Thyroid gland (tissue), 4 donors: ENCODE data around the gene IFNG. TPM values are rescaled to one million over a fixed set of nuclear protein-coding genes. Genes with fewer than 3 reads are reported as not detected.

ENCODE experiments used
- DNase-seq, 2 donors: peaks; one replicate each; pipeline ENCODE4 v3.0.0-alpha.2; 2019
- H3K27ac ChIP-seq, 3 donors: fragments of 200-600 bp; sonication (generic); 1 replicate in 2 of 3; 2 replicates in 1 of 3; pipeline ENCODE4 v1.5.1; 2016 to 2019; ENCODE audit warnings: mild to moderate bottlenecking in 1 of 3, moderate library complexity in 1 of 3
- H3K27me3 ChIP-seq: fragments of 200-600 bp; sonication (generic); one replicate; pipeline ENCODE4 v1.5.1; 2019
- H3K36me3 ChIP-seq, 2 donors: fragments of 200-600 bp; sonication (generic); one replicate each; pipeline ENCODE4 v1.5.1; 2016 to 2019
- H3K4me1 ChIP-seq, 2 donors: fragments of 200-600 bp; sonication (generic); one replicate each; pipeline ENCODE4 v1.5.1; 2017 to 2019
- H3K4me3 ChIP-seq, 3 donors: fragments of 200-600 bp; sonication (generic); replicated peaks in 1 of 3; 1 replicate in 2 of 3; 2 replicates in 1 of 3; pipeline ENCODE4 v1.5.1; 2016; ENCODE audit warnings: mild to moderate bottlenecking in 1 of 3
- H3K9me3 ChIP-seq: fragments of 200-600 bp; sonication (generic); one replicate; pipeline ENCODE4 v1.5.1; 2017
- CTCF ChIP-seq, 6 experiments: fragments of 200-600 bp in 3 of 6; fragments of 450-650 bp in 3 of 6; sonication (generic) in 3 of 6; IDR thresholded peaks; one replicate each; pipeline ENCODE4 v1.5.1; 2016 to 2019; ENCODE audit warnings: antibody characterized with exemption in 6 of 6, mild to moderate bottlenecking in 2 of 6, inconsistent platforms in 1 of 6, moderate library complexity in 1 of 6
- POLR2A ChIP-seq, 2 donors: fragments of 450-650 bp; IDR thresholded peaks; one replicate each; pipeline ENCODE4 v1.6.1; 2017; ENCODE audit warnings: antibody characterized with exemption in 2 of 2, mild to moderate bottlenecking in 2 of 2, moderate library complexity in 1 of 2
- WGBS, 2 donors: methylation state at CpG; one replicate each; pipeline ENCODE4 v1.1.5; 2017; 5-methylcytosine and 5-hydroxymethylcytosine counted together
- intact Hi-C: fragments of 100-400 bp; cut with DNase I; formaldehyde crosslinking; loops from one replicate; pipeline ENCODE4 v1.15.1; 2023
- total RNA-seq, 4 donors: library from RNA; depleted of rRNA; stranded (reverse); fragments of >200 nt; gene quantifications; one replicate each; pipeline ENCODE4 v1.2.3, GENCODE V29; 2016

The IFNG gene
- total RNA-seq, 4 donors from 2014 or later = not detected

GRCh38 chr12:68119724-68120211 lies 39.8 kb downstream of the IFNG start:
- TF ChIP-seq POLR2A (IDR thresholded peaks at IDR 0.05) (no peak), CTCF (IDR thresholded peaks at IDR 0.05) (no peak)
- no peak overlapping the region for H3K4me3 ChIP-seq
- no peaks in the 10 kb centered on the region for H3K4me1 ChIP-seq
- H3K27ac ChIP-seq = no peak overlapping the region
- no peaks in the 10 kb centered on the region for H3K9me3 ChIP-seq
- intact Hi-C loops = no loop called here
- 60 to 83% methylated on average over 4 of the region's 4 CpGs for WGBS, 2 donors
- DNase-seq = no peak
- H3K36me3 ChIP-seq = no peaks in the 10 kb centered on the region
- no peaks in the 10 kb centered on the region for H3K27me3 ChIP-seq

- Histone ChIP-seq H3K27me3 (no peaks in the 10 kb centered on the region), H3K27ac (no peak overlapping the region), H3K9me3 (no peaks in the 10 kb centered on the region), H3K4me3 (no peak overlapping the region), H3K4me1 (no peaks in the 10 kb centered on the region), H3K36me3 (no peaks in the 10 kb centered on the region)
- intact Hi-C loops = no loop called here
- no peak for DNase-seq
- TF ChIP-seq POLR2A (IDR thresholded peaks at IDR 0.05) (no peak), CTCF (IDR thresholded peaks at IDR 0.05) (no peak)
- 62 to 74% methylated on average over 1 of the region's 1 CpG for WGBS, 2 donors
These were observed 40.3 kb downstream of the IFNG start for GRCh38 chr12:68119250-68119649.

GRCh38 chr12:68118096-68118755 lies 41.3 kb downstream of the IFNG start:
- intact Hi-C loops = no loop called here
- H3K27me3 ChIP-seq = no peaks in the 10 kb centered on the region
- WGBS, 2 donors = 75 to 77% methylated on average over 7 of the region's 7 CpGs

GRCh38 chr12:68117661-68118060 lies 41.9 kb downstream of the IFNG start:
- Histone ChIP-seq H3K27me3 (no peaks in the 10 kb centered on the region), H3K36me3 (no peaks in the 10 kb centered on the region), H3K4me1 (no peaks in the 10 kb centered on the region), H3K9me3 (no peaks in the 10 kb centered on the region), H3K27ac (no peak overlapping the region), H3K4me3 (no peak overlapping the region)
- intact Hi-C loops = no loop called here
- TF ChIP-seq POLR2A (IDR thresholded peaks at IDR 0.05) = no peak
- TF ChIP-seq CTCF (IDR thresholded peaks at IDR 0.05) = no peak
- DNase-seq = no peak
- 83 to 86% methylated on average over 3 of the region's 3 CpGs for WGBS, 2 donors

More at GRCh38 chr12:68118096-68118755, 41.3 kb downstream of the IFNG start:
- no peak for TF ChIP-seq POLR2A (IDR thresholded peaks at IDR 0.05)
- no peak for TF ChIP-seq CTCF (IDR thresholded peaks at IDR 0.05)
- no peak overlapping the region for H3K27ac ChIP-seq
- H3K9me3 ChIP-seq = no peaks in the 10 kb centered on the region
- H3K4me3 ChIP-seq = no peak overlapping the region
- no peak for DNase-seq
- H3K4me1 ChIP-seq = no peaks in the 10 kb centered on the region
- no peaks in the 10 kb centered on the region for H3K36me3 ChIP-seq

- no peaks in the 10 kb centered on the region for H3K27me3 ChIP-seq
- H3K4me1 ChIP-seq = no peaks in the 10 kb centered on the region
- H3K9me3 ChIP-seq = no peaks in the 10 kb centered on the region
- DNase-seq = no peak
- no peak overlapping the region for H3K4me3 ChIP-seq
- TF ChIP-seq POLR2A (IDR thresholded peaks at IDR 0.05) (no peak), CTCF (IDR thresholded peaks at IDR 0.05) (no peak)
- WGBS, 2 donors = 79 to 83% methylated on average over 2 of the region's 2 CpGs
- H3K27ac ChIP-seq = no peak overlapping the region
- H3K36me3 ChIP-seq = no peaks in the 10 kb centered on the region
- intact Hi-C loops = no loop called here
These were observed 44.3 kb downstream of the IFNG start for GRCh38 chr12:68115281-68115680.
